ENCODE data around the gene ABR.
"Not testable (repeated sequence)": the region's sequence is repeated elsewhere in the genome, so short reads cannot be mapped to it uniquely, and the experiment has no call there.

ABR gene

DNA sequence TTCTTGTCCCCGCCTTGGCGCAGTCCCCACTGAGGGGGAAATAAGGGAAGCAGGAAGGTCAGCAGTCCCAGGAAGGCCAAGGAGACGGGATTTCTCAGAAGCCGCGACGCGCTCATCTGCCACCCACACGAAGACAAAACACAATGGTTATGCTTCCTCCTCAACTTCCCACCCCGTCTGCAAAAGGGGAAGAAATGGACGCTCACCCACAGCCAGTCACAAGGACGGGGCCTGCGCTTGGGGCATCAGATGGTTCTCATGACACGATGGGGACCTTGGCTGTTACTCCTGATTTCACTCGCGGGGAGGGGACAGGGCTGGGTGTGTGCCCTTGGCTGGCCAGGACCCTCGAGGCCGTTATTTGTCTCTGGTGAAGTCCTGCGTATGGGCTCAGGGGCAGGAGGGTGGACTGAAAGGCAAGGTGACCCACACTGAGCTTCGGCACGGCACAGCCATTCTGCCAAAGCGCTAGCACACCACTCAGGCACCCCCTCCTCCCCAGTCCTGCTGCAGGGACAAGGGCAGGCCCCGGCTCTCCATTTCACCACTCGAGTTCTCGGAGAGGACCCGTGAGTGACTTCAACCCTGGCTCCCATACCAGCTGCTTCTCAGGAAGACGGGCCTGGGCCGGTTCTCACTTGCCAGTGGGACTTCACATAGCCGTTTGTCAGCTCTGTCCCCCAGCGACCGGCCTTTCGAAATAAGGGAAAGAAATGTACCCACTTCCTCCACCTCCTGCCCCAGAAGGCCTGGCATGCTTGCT lies 84.5 kb downstream of the ABR start:
- DNase-seq (ENCODE audit: low read depth in 2 of 2) = no peak

- no peak for DNase-seq (ENCODE audit: low read depth in 2 of 2)
Observed at GRCh38 chr17:1094591-1094990, 85.2 kb downstream of the ABR start.

DNA sequence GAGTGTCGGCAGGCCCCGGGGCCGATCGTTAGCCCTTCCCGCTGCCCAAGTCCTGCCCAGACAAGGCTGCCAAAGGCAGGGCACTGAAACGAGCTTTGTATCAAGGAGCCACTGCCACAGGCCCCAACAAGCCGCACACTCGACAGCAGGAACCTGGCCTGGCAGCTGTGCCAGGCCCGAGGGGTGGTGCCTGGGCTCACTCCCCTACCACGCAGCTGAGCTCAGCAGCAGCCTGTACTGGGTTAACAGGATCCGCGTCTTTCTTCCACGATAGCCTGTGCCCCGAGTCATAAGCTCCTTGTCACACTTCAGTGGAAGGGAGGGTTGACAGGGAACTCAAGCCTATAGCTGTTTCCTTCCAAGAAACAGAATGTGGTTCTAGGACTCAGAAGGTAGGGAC lies 87.9 kb downstream of the ABR start:
- no peak for DNase-seq (ENCODE audit: low read depth in 2 of 2)

DNA sequence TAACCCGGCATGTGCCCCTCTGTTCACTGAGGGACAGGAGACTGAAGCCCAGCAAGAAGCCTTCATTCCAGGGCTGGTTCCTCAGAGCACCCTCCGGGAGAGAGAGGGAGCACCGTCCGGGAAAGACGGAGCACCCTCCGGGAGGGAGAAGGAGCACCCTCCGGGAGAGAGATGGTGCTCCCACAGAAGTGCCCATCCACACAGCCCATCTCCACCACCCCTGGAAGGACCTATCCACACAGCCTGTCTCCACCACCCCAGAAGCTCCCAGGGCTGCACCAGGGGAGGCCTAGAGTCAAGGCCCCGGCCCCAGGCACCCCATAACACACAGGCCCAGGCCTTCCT lies 88.6 kb downstream of the ABR start:
- DNase-seq (ENCODE audit: low read depth in 2 of 2) = no peak

- no peak for DNase-seq (ENCODE audit: low read depth in 2 of 2)
Observed at GRCh38 chr17:1090465-1091189, 89.2 kb downstream of the ABR start.

GRCh38 chr17:1089915-1090314 lies 89.9 kb downstream of the ABR start:
- no peak for DNase-seq (ENCODE audit: low read depth in 2 of 2)

GRCh38 chr17:1087381-1088241 lies 92.2 kb downstream of the ABR start:
- no peak for DNase-seq (ENCODE audit: low read depth in 2 of 2)

DNA sequence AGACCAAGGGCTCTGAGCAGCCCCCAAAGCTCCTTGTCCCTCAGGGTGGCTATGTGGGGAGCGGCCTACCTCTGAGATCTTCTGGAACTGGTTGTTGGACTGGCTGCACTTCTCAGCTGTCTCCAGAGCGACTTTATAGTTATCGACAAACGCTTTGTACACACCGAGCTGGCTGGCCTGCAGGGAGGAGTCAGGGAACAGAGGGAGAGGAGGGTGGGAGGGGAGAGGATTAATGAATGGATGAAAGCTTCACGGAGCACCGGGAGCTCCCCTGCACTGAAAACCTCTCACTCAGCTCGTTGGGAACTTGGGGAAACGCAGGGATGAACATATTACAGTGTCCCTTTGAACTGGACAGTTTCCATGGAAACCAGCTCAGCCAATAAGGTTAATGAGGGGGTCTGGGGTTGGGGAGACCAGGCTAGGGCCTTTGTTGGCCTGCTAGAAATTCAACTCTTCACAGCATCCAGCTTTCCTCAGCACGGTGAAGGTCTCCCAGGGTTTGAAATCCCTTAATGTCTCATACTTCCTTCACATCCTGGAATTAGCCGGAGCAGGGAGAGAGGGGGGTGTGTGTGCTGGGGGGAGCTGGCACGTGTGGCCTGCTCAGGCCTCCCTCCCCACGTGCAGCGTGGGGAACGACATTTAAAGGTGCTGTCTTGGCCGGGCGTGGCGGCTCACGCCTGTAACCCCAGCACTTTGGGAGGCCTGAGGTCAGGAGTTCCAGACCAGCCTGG lies 96.2 kb downstream of the ABR start:
- DNase-seq (ENCODE audit: low read depth in 2 of 2) = peak in 1 of 2 experiments; percentile 23

GRCh38 chr17:1082579-1082978 lies 97.2 kb downstream of the ABR start:
- DNase-seq (ENCODE audit: low read depth in 2 of 2) = no peak

- no peak for DNase-seq (ENCODE audit: low read depth in 2 of 2)
Observed at GRCh38 chr17:1078831-1079561, 100.8 kb downstream of the ABR start.

DNA sequence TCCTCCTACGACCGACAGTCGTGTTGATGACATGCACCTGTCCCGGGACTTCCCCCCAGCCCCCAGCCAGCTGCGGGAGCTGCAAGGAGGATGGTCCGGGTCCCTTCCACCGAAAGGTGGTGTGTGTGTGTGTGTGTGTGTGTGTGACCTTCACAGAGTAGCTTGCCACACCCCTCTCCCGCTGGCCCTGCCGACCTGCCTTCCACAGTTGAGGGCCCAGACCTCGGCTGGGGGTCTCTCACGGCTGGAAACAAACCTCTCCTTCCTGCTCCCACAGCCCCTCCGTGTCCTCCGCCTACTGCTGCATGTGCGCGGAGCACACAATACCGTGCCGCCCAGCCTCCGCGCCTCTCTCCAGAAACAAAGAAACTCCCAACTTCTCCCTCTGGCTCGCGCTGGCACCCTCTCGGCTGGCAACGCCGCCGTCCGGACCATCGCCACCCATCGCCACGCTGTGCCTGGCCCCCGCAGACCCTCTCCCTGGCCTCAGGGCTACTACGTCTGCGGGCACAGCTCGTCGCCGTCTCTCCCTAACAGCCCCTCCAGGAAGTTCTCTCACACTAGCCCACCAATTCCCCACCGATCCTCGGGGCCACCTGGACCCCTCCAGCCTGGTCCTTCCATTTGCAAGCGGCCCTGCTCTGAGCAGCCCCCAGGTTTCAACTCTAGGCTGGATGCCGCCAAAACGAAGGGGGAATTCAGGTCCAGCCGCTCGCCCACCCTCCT lies 101.6 kb downstream of the ABR start:
- DNase-seq (ENCODE audit: low read depth in 2 of 2) = no peak

DNA sequence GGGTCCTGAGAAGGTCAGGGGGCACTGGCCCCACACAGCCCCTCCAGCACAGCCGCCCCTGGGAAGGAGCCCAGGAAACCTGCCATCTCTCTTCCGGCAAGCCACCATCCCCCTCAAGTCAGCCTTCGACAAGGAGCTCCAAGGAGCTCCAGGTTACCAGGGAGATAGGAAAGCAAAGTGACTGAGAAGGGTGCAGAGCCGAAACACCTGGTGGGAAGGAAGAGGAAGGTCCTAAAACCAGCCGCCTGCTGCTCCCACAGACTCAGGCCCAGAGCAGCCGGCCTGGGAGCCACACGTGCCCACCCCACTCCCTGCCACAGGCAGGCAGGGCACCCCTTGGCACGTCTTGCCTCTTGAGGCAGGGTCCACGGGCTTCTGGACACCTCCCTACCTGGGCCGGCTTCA lies 102.2 kb downstream of the ABR start:
- no peak for DNase-seq (ENCODE audit: low read depth in 2 of 2)

DNA sequence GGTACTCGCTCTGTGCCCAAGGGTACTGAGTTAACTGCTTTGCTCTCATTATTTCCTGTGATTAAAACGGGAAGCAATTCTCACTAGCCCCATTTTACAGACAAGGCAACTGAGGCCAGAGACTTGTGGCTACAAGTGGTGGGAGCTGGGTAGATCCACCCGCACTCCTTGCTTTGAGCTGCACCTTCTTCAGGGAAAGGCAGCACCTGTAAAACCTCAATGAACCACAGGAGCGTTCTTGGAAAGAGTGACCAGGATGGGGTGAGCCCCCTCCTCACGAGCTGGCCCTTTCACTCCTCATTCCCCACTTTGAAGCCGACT lies 102.8 kb downstream of the ABR start:
- no peak for DNase-seq (ENCODE audit: low read depth in 2 of 2)

DNA sequence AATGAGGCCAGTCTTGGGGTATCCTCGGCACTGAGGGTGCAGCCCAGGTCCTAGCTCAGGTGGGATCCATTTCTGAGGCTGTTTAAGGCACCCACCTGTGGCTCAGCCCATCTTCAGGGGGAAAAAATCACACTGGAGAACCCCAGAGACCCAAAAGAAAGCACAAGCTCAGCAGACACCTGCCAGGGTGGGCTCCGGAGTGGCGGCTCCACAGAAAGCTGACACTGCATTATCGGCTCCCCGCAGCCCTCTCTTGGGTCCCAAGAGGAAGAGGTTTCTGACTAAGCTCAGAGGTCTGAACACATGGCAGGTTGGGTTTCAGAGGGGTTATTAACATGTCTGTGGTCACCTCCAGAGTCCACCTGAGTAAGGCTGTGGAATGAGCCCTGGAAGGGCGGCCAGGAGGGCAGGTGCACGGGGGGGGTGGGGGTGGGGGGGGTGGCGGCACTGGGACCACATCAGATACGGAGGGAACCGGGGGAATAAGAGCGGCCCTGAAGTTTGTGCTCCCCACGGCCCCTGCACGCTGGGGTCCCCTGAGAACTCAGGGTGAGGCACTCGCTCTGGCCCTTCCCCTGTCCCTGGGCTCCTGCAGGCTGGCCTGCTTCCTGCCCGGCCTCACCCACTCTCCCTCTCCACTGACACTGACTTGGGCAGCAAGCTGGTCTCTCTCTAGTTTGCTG lies 103.3 kb downstream of the ABR start:
- DNase-seq (ENCODE audit: low read depth in 2 of 2) = no peak

DNA sequence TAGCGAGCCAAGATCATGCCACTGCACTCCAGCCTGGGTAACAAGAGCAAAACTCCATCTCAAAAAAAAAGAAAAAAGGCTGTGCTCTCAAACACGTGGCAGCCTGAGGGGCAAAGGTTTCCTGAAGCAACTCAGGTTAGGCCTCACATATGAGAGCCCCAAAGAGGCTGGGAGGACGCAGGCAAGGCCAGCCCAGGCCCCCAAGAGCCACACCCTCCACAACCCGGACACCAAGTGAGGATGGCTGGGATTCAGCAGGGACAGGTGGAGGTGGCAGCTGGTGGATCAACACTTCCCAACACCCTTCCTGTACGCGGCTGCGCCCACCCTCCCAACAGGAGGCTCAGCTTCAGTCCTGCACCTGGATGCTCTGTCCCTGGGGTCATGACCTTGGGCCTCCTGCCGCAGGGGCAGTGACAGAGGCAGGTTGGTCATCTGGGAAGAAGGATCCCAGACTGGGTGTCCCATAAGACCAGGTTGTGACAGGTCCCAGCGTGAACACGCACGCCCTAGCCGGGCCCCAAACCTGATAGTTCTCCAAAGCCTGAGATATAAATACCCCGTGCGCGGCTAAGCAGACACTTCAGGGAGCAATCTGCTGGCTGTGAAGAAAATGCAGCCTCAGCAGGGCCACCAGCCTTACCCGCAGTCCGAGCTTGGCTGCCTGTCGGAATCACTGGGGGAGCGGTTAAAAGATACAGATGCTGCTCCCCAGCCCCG lies 104.7 kb downstream of the ABR start:
- DNase-seq (ENCODE audit: low read depth in 2 of 2) = no peak

GRCh38 chr17:1073963-1074625 lies 105.7 kb downstream of the ABR start:
- not testable (repeated sequence) for DNase-seq (ENCODE audit: low read depth in 2 of 2)

GRCh38 chr17:1073241-1073962 lies 106.4 kb downstream of the ABR start:
- DNase-seq (ENCODE audit: low read depth in 2 of 2) = no peak

GRCh38 chr17:1072551-1072961 lies 107.2 kb downstream of the ABR start:
- no peak for DNase-seq (ENCODE audit: low read depth in 2 of 2)
